HG03139 (cell line): Measurements from ENCODE around the gene SDHA.
"Not testable (repeated sequence)": the region's sequence is repeated elsewhere in the genome, so short reads cannot be mapped to it uniquely, and the experiment has no call there.

Experiments used
- ATAC-seq: cut with Tn5 transposase; IDR thresholded peaks from one replicate; pipeline ENCODE4 v1.9.1; 2021; ENCODE audit not compliant: unreplicated experiment

Gene SDHA

DNA sequence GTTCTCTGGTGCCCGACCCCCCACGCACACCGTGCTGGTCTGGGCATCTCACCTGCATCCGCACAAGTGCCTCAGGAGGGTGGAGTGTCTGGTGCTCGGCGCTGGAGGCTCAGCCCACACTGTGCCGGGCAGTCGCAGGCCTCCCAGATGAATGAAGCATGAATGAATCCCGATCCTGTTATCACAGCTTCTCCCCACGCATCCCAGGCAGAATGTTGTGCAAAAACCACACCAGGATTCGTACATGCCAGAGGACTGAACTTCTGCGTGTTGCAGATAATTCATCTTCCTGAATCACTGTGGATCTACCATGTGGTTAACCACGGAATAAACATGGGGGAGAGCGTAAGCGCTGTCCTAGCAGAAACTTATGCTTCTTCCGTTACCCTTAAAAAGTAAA lies 78.8 kb downstream of the SDHA start:
- ATAC-seq = not testable (repeated sequence)

DNA sequence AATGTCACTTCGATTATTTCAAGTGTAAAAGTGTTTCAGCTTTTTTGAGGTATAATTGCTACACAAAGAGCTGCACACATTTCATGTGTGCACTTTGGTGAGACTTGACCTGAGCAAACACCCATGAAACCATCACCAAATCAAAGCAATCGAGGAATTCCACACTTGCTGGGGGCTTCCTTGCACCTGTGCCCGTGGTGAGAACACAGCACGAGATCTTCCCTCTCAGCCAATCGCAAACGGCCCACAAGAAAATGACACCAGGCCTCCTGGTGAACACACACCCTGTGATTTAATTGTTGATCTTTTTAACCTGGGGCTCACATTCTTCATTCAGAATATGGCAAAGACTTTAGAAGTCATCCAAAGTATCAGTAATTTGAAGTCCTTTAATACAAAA lies 79.3 kb downstream of the SDHA start:
- ATAC-seq = not testable (repeated sequence)

DNA sequence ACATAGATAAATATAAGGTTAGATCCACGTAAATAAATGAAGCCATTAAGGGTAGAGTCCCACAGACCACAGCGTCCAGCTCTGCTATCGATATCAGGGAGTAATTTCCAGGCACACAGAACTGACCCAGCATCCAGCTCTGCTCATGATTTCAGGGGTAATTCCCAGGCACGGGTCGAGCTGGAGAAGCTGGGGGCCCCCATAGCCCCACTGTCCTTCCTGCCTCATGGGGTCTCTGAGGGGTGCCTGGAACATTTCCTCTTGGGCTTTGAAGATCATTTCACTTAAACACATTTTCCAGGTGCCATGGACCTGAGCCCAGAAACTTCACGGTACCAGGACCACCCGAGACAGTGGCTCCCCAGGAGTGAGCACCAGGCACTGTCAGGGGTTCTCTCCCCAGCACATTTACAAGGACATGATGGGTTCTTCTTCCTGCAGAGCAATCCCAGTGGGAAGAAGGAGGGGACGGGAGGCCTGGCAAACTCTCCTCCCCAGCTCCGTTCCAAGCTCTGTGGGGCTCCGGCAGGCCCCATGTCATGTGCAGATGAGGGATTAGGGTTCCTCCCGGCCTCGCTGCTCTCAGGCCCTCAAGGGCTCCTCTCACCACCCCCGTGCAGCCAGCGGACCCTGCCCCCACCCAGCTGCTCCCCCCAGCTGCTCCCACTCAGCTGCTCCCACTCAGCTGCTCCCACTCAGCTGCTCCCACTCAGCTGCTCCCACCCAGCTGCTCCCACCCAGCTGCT lies 80.0 kb downstream of the SDHA start:
- ATAC-seq = not testable (repeated sequence)

DNA sequence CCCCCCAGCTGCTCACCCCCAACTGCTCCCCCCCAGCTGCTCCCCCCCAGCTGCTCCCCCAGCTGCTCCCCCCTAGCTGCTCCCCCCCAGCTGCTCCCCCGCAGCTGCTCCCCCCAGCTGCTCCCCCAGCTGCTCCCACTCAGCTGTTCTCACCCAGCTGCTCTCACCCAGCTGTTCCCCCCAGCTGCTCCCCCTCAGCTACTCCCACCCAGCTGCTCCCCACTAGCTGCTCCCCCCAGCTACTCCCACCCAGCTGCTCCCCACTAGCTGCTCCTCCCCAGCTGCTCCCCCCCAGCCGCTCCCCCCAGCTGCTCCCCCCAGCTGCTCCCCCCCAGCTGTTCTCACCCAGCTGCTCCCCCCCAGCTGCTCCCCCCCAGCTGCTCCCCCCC lies 80.6 kb downstream of the SDHA start:
- no peak for ATAC-seq

DNA sequence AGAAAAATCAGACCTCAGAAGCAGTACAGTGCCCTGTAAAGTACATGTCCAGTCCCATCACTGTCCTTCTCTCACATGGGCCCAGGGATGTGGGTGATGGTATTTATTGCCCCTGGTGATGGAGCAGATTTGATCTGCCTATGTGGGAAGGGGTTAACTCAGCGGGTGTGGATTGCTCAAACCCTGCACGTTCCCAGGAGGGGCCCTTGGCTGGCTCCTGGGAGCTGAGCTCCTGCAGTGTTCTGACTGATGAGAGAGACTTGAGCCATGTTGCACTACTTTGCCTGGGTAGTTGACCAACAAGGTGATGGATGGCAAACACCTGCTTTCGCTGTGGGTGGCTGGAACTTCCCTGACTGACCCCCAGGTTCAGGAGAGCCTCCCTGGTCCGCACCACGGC lies 81.8 kb downstream of the SDHA start:
- not testable (repeated sequence) for ATAC-seq

DNA sequence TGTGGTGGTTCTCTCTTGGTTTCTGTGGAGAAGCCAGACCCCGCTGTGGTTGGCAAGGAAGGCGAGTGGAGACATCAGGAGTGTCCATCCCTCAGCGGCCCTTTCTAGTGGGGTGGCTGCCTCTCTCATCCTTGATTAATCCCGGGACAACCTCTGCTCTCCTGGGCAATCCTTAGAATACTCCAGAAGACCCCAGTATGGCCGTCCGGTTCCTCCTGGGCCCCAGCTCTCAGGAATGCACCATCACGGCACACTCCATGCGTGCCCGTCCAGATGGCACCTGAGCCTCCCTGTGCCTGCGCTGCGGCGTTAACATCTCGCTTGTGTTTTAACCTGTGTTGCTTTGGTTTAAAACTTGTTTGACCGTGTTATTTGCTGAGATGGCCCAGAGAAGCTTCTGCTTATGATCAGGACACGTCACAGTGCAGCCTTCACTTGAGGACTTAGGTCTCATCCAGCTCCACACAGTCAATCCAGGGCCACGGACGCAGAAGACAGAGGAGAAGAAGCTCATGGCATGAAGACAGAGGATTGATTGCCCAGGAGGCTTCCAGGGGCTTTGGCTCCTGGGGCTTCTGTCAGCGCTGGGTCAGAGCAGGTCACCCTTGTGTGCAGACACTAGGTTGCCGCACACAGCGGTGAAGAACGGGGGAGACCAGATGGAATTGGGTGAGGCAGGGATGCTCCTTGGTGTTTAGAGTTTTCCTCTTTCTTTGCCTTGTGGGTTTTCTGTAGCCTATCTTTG lies 82.7 kb downstream of the SDHA start:
- not testable (repeated sequence) for ATAC-seq

DNA sequence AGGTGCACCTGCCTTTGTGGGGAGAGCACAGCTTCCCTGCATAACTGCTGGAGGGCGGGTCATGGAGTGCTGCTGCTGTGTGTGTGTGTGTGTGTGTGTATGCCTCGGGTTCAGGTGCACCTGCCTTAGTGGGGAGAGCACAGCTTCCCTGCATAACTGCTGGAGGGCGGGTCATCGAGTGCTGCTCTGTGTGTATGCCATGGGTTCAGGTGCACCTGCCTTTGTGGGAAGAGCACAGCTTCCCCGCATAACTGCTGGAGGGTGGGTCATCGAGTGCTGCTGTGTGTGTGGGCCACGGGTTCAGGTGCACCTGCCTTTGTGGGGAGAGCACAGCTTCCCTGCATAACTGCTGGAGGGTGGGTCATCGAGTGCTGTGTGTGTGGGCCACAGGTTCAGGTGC lies 84.3 kb downstream of the SDHA start:
- ATAC-seq = not testable (repeated sequence)

DNA sequence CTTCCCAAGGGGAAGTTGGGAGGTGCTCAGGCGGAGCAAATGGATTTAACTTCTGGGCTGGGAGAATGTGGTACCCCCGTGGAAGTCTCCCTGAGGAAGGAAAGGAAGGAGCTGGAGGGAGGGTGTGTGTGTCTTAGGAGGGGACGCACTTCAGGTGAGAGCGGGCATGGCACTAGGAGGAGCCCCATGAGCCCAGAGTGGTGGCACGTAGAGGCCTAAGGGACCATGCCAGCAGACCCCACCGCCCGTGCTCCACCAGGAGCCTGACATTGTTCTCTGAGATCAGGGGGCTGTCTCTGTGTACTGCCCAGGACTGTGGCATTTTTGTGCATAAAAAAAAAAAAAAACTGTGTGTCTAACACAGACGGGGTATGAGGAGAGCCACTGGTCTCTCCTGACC lies 84.8 kb downstream of the SDHA start:
- no peak for ATAC-seq

DNA sequence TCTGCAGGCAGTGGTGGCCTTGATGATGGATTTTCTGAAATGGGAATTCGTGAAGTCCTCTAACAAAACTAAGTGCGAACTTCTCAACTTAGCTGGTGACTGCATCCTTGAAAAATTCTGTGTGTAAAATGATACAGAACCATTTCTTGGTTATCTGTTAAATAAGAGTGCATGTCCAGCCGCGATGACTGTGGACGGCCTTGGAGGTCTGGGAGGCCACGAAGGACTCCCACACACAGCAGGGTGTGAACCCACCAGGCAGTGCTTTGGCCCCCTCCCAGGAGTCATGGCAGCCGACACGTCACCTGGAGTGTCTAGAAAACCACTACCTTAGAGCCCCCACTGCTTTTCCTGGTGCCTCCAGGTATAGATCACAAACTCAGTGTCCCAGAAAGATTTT lies 85.6 kb downstream of the SDHA start:
- ATAC-seq = not testable (repeated sequence)

DNA sequence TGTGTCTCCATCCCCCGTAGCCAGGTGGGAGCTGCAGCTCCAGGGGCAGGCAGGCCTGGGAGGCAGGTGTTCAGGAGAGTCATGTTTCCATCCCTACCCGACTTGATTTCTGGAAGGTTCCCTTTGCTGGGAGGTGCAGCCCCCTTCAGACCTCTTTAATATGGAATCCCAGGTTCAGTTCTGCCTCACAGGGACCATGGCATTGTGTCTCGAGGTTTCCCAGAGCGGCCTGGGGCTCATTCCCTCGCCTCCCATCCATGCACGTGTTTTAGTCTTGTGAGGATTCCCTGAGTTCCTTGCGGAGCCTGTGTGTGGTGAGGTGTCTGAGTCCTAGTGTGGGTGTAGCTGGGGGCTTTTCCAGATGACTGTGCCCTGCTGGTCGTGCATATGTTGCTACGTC lies 86.9 kb downstream of the SDHA start:
- ATAC-seq = no peak

DNA sequence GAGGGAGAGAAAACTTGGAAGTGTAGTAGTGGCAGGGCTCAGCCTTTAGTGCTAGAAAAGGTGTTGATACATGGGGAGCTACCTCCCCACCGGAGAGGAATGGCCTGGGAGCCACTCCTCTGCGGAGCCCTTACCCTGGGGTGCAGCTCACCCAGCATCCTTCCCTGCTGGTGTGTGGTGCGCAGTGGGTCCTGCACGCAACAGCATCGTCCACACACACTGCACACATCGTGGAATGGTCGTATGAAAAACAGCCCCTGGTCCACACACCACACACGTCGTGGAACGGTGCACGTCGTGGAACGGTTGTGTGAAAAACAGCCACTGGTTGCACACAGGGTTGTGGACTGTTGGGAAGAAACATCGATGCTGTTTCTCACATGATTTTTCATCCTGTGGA lies 87.3 kb downstream of the SDHA start:
- ATAC-seq = no peak

DNA sequence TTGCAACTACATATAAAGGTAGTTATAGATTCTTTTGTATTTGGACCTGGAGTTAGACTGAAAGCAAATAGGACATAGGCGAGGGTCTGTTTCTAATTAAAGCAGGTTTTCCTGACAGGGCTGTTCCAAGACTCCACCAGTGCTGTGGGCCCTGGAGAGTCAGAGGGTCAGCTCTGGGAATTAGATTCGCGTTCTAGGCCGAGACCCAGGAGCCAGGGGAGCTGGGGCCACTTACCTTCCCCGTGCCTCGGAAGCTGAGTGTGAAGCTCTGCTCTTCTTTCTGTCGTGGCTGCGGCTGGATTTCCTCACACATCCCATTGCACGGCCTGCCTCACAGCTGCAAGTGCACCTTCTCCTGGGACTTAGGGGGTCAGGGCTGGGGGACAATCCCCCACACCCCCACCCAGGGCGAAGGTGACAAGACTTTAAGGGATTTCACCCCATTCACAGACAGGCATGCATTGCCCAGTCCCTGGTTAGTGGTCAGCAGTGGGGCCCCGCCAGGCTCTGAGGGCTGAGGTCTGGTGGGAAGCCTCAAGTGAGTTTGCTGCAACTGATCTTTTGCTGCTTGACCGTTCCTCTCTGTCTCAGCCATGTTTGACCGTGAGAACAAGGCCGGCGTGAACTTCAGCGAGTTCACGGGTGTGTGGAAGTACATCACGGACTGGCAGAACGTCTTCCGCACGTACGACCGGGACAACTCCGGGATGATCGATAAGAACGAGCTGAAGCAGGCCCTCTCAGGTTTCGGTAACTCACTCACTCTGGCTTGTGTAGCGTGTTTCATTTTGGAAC lies 88.1 kb downstream of the SDHA start:
- ATAC-seq = no peak
